KMS-11 (cell line): ENCODE measurements around the gene RASGRP1.

ENCODE experiments used
- H2AFZ ChIP-seq: fragments of 200-600 bp; sonication (generic); 2 replicates; pipeline ENCODE4 v1.6.1; 2016; ENCODE audit warnings: antibody characterized with exemption, mixed run types, low read depth
- H3K27ac ChIP-seq: fragments of 200-600 bp; sonication (generic); 2 replicates; pipeline ENCODE4 v1.6.1; 2016; ENCODE audit warnings: mild to moderate bottlenecking, mixed run types
- H3K27me3 ChIP-seq: fragments of 200-600 bp; sonication (generic); 2 replicates; pipeline ENCODE4 v1.6.1; 2017; ENCODE audit warnings: mild to moderate bottlenecking, low read depth, mixed run types, moderate library complexity; ENCODE audit not compliant: insufficient read depth
- H3K36me3 ChIP-seq: fragments of 200-600 bp; sonication (generic); 2 replicates; pipeline ENCODE4 v1.6.1; 2017; ENCODE audit warnings: mild to moderate bottlenecking, mixed run types; ENCODE audit not compliant: insufficient read depth
- H3K4me1 ChIP-seq: fragments of 200-600 bp; sonication (generic); 2 replicates; pipeline ENCODE4 v1.6.1; 2016; ENCODE audit warnings: mild to moderate bottlenecking, low read depth, mixed run types; ENCODE audit not compliant: poor library complexity, severe bottlenecking
- H3K4me2 ChIP-seq: fragments of 200-600 bp; sonication (generic); 2 replicates; pipeline ENCODE4 v1.7.0; 2016; ENCODE audit warnings: mild to moderate bottlenecking, mixed run types
- H3K4me3 ChIP-seq: fragments of 200-600 bp; sonication (generic); IDR thresholded peaks from 2 replicates; pipeline ENCODE4 v1.6.1; 2017; ENCODE audit warnings: low read depth, low read length, mixed read lengths; ENCODE audit not compliant: insufficient read depth
- H3K79me2 ChIP-seq: fragments of 200-600 bp; sonication (generic); 2 replicates; pipeline ENCODE4 v1.6.1; 2016; ENCODE audit warnings: low read depth, mixed run types; ENCODE audit not compliant: insufficient read depth
- H3K9ac ChIP-seq: fragments of 200-600 bp; sonication (generic); 2 replicates; pipeline ENCODE4 v1.6.1; 2016; ENCODE audit warnings: mild to moderate bottlenecking, mixed run types
- H4K20me1 ChIP-seq: fragments of 200-600 bp; sonication (generic); 2 replicates; pipeline ENCODE4 v1.6.1; 2016; ENCODE audit warnings: mild to moderate bottlenecking, mixed run types; ENCODE audit not compliant: insufficient read depth
- CTCF ChIP-seq: fragments of 200-600 bp; sonication (generic); conservative IDR thresholded peaks from 2 replicates; pipeline ENCODE4 v1.6.1; 2017; ENCODE audit warnings: low read depth, mild to moderate bottlenecking, antibody characterized with exemption, low read length, moderate library complexity, mixed read lengths

RASGRP1 gene

GRCh38 chr15:38520035-38520434, 44.6 kb downstream of the RASGRP1 start:
- no peak overlapping the region for H3K4me3 ChIP-seq
- H3K4me2 ChIP-seq: no peak overlapping the region
- H4K20me1 ChIP-seq: no peaks in the 10 kb centered on the region
- H3K27ac ChIP-seq: no peak overlapping the region
- H3K79me2 ChIP-seq: no peaks in the 10 kb centered on the region
- no peaks in the 10 kb centered on the region for H3K36me3 ChIP-seq
- H3K27me3 ChIP-seq: no peaks in the 10 kb centered on the region
- no peak for TF ChIP-seq CTCF
- H3K9ac ChIP-seq: no peak overlapping the region
- no peaks in the 10 kb centered on the region for H3K4me1 ChIP-seq
- no peak overlapping the region for H2AFZ ChIP-seq

GRCh38 chr15:38518084-38518483, 46.5 kb downstream of the RASGRP1 start:
- Histone ChIP-seq H3K79me2 (no peaks in the 10 kb centered on the region), H3K4me2 (no peak overlapping the region), H3K4me1 (no peaks in the 10 kb centered on the region), H2AFZ (no peak overlapping the region), H3K27me3 (no peaks in the 10 kb centered on the region), H3K4me3 (no peak overlapping the region), H3K36me3 (no peaks in the 10 kb centered on the region), H4K20me1 (no peaks in the 10 kb centered on the region), H3K9ac (no peak overlapping the region), H3K27ac (no peak overlapping the region)
- no peak for TF ChIP-seq CTCF

GRCh38 chr15:38517312-38517975, 47.2 kb downstream of the RASGRP1 start:
- Histone ChIP-seq H3K27me3 (no peaks in the 10 kb centered on the region), H3K4me1 (no peaks in the 10 kb centered on the region), H3K4me3 (no peak overlapping the region), H4K20me1 (no peaks in the 10 kb centered on the region), H3K9ac (no peak overlapping the region), H3K4me2 (no peak overlapping the region), H3K79me2 (no peaks in the 10 kb centered on the region), H2AFZ (no peak overlapping the region), H3K27ac (no peak overlapping the region), H3K36me3 (no peaks in the 10 kb centered on the region)
- no peak for TF ChIP-seq CTCF

DNA sequence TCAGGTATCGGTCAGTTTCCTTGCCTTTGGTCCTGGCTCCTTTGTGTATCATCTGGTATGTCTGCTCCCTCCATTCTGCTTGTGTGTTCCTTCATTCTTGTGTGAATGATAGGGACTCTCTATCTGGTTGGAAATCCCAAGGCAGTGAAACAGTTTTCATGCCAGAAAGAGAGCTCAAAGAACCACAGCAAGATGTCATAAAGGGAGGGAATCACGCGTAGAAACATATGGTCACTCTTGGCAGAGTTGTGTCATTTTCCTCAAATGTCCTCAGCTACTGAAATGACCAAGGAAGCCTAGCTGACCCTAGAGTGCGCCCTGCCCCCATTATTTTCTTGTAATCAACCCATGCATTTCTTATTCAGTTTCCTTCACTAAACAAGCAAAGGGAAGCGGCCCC, 48.0 kb downstream of the RASGRP1 start:
- no peaks in the 10 kb centered on the region for H3K79me2 ChIP-seq
- H3K4me3 ChIP-seq: no peak overlapping the region
- TF ChIP-seq CTCF: no peak
- no peak overlapping the region for H3K4me2 ChIP-seq
- H3K27ac ChIP-seq: no peak overlapping the region
- H3K36me3 ChIP-seq: no peaks in the 10 kb centered on the region
- H3K9ac ChIP-seq: no peak overlapping the region
- H2AFZ ChIP-seq: no peak overlapping the region
- no peaks in the 10 kb centered on the region for H4K20me1 ChIP-seq
- H3K27me3 ChIP-seq: no peaks in the 10 kb centered on the region
- no peaks in the 10 kb centered on the region for H3K4me1 ChIP-seq
